Fibroblast of mammary gland (primary cell): ENCODE results near the gene ZNF592.

Source experiments
- DNase-seq: peaks from one replicate; pipeline ENCODE4 v3.0.0-alpha.2; 2010; ENCODE audit warnings: low read depth
- H3K4me3 ChIP-seq: 2 replicates; pipeline ENCODE4 v1.5.1; 2011; ENCODE audit warnings: low read depth, mild to moderate bottlenecking, low read length, moderate library complexity; ENCODE audit not compliant: control insufficient read depth
- TF ChIP-seq, protein P1 (sequence below): conservative IDR thresholded peaks from 2 replicates; pipeline ENCODE4 v1.5.1; 2011; ENCODE audit warnings: low read depth, low read length, inconsistent platforms; ENCODE audit not compliant: control insufficient read depth, insufficient read depth

Gene ZNF592, protein sequence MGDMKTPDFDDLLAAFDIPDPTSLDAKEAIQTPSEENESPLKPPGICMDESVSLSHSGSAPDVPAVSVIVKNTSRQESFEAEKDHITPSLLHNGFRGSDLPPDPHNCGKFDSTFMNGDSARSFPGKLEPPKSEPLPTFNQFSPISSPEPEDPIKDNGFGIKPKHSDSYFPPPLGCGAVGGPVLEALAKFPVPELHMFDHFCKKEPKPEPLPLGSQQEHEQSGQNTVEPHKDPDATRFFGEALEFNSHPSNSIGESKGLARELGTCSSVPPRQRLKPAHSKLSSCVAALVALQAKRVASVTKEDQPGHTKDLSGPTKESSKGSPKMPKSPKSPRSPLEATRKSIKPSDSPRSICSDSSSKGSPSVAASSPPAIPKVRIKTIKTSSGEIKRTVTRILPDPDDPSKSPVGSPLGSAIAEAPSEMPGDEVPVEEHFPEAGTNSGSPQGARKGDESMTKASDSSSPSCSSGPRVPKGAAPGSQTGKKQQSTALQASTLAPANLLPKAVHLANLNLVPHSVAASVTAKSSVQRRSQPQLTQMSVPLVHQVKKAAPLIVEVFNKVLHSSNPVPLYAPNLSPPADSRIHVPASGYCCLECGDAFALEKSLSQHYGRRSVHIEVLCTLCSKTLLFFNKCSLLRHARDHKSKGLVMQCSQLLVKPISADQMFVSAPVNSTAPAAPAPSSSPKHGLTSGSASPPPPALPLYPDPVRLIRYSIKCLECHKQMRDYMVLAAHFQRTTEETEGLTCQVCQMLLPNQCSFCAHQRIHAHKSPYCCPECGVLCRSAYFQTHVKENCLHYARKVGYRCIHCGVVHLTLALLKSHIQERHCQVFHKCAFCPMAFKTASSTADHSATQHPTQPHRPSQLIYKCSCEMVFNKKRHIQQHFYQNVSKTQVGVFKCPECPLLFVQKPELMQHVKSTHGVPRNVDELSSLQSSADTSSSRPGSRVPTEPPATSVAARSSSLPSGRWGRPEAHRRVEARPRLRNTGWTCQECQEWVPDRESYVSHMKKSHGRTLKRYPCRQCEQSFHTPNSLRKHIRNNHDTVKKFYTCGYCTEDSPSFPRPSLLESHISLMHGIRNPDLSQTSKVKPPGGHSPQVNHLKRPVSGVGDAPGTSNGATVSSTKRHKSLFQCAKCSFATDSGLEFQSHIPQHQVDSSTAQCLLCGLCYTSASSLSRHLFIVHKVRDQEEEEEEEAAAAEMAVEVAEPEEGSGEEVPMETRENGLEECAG (N-terminal part only)

DNA sequence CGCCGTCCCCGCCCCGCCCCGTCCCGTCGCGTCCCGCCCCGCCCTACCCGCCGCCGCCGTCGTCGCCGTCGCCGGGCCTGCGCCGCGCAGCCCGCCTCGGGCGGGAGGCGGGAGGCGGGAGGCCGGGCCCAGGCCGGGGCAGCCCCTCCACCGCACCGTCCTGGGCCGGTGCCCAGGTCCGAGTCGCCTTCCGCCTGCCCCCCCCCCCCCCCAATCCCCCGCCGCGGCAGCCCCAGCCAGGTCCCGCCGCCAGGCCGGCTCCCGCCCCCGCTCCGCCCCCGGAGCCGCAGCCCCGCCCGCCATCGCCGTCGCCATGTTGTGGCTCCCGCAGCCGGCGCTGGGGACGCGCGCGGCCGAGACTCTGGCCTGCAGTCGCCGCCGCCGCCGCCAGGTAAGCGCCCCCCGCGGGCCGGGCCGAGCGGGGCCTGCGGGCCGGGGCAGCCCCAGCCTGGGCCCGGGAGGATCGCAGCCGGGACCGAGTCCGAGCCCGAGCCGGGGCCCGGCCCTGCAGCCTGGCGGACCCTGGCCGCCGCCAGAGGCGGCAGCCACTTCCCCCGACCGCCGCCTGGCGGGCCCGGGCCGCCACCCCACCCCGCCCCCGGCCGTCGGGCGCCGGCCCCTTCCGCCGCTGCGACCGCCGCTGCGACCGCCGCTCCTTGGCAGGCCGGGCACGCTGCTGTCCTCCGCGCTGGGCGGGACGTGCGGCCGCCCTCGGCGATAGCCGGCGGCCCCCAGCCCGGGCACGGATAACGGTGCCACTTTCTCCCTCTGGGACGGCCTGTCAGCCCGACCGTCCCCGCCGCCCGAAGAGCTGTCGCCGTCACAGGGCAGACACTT lies at the start of gene ZNF592:
Gene ZNF592, plus strand, starts transcription at position 319 of the 837 bp plus-strand sequence. CDS start 34,084 bp downstream, outside the sequence.
- TF ChIP-seq, protein P1, sequence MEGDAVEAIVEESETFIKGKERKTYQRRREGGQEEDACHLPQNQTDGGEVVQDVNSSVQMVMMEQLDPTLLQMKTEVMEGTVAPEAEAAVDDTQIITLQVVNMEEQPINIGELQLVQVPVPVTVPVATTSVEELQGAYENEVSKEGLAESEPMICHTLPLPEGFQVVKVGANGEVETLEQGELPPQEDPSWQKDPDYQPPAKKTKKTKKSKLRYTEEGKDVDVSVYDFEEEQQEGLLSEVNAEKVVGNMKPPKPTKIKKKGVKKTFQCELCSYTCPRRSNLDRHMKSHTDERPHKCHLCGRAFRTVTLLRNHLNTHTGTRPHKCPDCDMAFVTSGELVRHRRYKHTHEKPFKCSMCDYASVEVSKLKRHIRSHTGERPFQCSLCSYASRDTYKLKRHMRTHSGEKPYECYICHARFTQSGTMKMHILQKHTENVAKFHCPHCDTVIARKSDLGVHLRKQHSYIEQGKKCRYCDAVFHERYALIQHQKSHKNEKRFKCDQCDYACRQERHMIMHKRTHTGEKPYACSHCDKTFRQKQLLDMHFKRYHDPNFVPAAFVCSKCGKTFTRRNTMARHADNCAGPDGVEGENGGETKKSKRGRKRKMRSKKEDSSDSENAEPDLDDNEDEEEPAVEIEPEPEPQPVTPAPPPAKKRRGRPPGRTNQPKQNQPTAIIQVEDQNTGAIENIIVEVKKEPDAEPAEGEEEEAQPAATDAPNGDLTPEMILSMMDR: no peak
- peak; percentile 65 for DNase-seq
- peak within 1 kb of the TSS; percentile 94 for H3K4me3 ChIP-seq

DNA sequence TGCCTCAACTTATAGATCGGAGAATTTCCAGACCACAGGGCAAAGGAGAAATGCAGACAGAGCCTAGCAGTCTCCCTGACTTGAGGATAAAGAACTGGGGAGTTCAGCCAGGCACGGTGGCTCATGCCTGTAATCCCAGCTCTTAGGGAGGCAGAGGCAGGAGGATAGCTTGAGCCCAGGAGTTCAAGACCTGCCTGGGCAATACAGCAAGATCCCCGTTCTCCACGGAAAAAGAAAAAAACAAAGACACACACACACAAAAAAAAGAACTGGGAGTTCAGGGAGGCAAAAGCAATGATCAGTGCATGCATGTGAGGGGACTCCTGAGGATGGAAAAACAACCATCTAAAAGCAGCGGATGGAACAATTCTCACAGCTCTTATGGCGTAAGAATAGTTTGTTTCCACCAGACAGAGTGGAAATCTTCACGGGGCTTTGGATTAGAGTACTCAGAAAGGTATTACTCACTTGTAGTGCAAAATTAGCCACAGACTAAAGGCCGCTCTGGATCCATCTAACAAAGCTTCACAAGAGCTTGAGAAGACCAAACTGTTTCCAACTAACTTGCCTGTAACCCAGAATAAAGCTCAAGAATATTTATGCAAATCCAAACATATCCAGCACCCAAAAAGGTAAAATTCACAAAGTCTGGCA lies 48.7 kb upstream of the ZNF592 start:
- DNase-seq: no peak
- TF ChIP-seq, protein P1: no peak
- H3K4me3 ChIP-seq: no peak overlapping the region

DNA sequence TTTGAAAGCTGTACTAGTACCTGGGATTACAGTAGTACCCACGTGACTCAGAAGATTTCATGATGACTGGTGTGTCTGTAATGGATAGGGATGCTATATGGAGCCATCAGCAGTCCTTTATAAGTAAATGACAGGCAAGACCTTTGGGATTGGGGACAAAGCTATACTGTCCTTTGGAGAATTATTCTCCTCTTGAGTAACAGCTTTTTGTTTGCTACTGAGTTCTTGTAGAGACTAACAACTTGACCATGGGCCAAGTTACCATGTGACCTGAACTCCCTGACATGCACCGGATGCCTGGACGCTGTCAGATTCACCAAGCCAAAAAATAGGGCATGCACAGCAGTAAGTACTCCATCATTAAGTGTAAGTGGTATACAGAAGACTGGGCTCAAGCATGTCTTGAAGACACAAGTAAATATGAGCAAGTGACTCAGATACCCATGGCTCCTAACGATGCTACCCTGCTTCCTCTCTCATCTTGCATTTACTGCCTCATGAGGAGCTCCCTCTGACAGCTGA lies 45.4 kb upstream of the ZNF592 start:
- TF ChIP-seq, protein P1: no peak
- DNase-seq: peak; percentile 69
- no peak overlapping the region for H3K4me3 ChIP-seq

DNA sequence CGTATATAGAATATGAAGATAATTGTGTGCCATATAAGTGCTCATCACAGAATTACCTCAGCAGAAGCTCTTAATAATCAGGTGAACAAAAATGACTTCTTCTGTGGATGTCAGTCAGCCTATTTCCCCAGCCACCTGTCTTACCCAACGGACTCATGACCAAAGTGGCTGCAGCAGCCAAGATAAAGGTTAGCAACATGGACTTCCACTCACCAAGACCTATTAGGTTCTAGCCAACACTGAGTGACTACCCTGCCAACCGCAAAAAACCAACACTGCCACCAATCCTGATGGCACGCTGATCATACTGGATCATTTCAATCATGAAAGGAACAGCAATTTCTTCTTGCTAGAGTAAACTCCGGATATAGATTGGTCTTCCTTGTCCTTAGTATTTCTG lies 44.6 kb upstream of the ZNF592 start:
- TF ChIP-seq, protein P1: no peak
- DNase-seq: no peak
- H3K4me3 ChIP-seq: no peak overlapping the region

DNA sequence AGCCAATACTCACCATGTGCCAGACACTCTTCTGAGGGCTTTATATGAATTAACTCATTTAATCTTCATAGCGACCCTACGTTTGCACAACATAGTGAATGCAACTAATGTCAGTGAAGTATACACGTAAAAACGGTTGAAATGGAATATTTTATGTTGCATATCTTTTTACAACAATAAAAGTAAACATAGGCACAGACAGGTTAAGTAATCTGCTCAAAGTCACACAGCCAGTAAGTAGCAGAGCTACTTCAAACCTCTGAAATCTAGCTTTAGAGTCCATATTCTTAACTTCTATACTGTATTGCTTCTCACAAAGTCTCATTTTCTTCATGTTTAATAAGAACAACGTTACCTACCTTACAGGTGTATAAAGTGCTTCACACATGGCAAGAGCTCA lies 34.0 kb upstream of the ZNF592 start:
- peak overlapping the region; percentile 94 for H3K4me3 ChIP-seq
- DNase-seq: no peak
- TF ChIP-seq, protein P1: no peak
